Neural crest cell (in vitro differentiated cells): ENCODE measurements around the gene ARAF. TPM values are rescaled to one million over a fixed set of nuclear protein-coding genes. Genes with fewer than 3 reads are reported as not detected.

ENCODE experiments used
- DNase-seq: peaks from one replicate; pipeline ENCODE4 v3.0.0; 2021; ENCODE audit warnings: low read depth, mixed read lengths, low spot score
- H3K27ac Mint-ChIP-seq: one replicate; pipeline ENCODE4 v1.8.0; 2021; ENCODE audit warnings: mild to moderate bottlenecking, mixed read lengths; ENCODE audit not compliant: unreplicated experiment
- H3K27me3 Mint-ChIP-seq: 2 replicates; pipeline ENCODE4 v1.8.0; 2021; ENCODE audit warnings: low read depth, mild to moderate bottlenecking, mixed read lengths
- H3K36me3 Mint-ChIP-seq: 2 replicates; pipeline ENCODE4 v1.8.0; 2021; ENCODE audit warnings: low read depth, mild to moderate bottlenecking, mixed read lengths
- H3K4me1 Mint-ChIP-seq: 2 replicates; pipeline ENCODE4 v1.8.0; 2021; ENCODE audit warnings: mixed read lengths
- H3K4me3 Mint-ChIP-seq: one replicate; pipeline ENCODE4 v1.8.0; 2021; ENCODE audit warnings: mild to moderate bottlenecking, mixed read lengths
- H3K9me3 Mint-ChIP-seq: 2 replicates; pipeline ENCODE4 v1.8.0; 2021; ENCODE audit warnings: mixed read lengths
- CTCF ChIP-seq: fragments of 200-600 bp; sonication (generic); conservative IDR thresholded peaks from 2 replicates; pipeline ENCODE4 v1.5.0; 2021; ENCODE audit warnings: antibody characterized with exemption, mild to moderate bottlenecking
- total RNA-seq: library from RNA; stranded (reverse); gene quantifications from 2 replicates; pipeline ENCODE4 v1.2.1, GENCODE V29; 2021

The ARAF gene
- total RNA-seq, 1 donor from 2014 or later: 55.7 TPM

- Mint-ChIP-seq H3K4me1 (peaks cover 23% of the 10 kb centered on the region), H3K36me3 (peaks cover 6% of the 10 kb centered on the region), H3K9me3 (peaks cover 3% of the 10 kb centered on the region), H3K27ac (peak overlapping the region; percentile 45), H3K27me3 (no peaks in the 10 kb centered on the region), H3K4me3 (peak overlapping the region; percentile 88)
- TF ChIP-seq CTCF: no peak
- no peak for DNase-seq
Observed at GRCh38 chrX:47561659-47562151, 700 bp downstream of the ARAF start.

- no peaks in the 10 kb centered on the region for H3K27me3 Mint-ChIP-seq
- no peak overlapping the region for H3K27ac Mint-ChIP-seq
- peaks cover 3% of the 10 kb centered on the region for H3K9me3 Mint-ChIP-seq
- H3K4me3 Mint-ChIP-seq: peak overlapping the region; percentile 84
- DNase-seq: peak; percentile 19
- peaks cover 9% of the 10 kb centered on the region for H3K36me3 Mint-ChIP-seq
- TF ChIP-seq CTCF: peak; percentile 49
- peaks cover 21% of the 10 kb centered on the region for H3K4me1 Mint-ChIP-seq
Observed at GRCh38 chrX:47562615-47563243, 1.7 kb downstream of the ARAF start.

GRCh38 chrX:47563801-47564315 is 2.9 kb downstream of the ARAF start:
- no peak for DNase-seq
- Mint-ChIP-seq H3K36me3 (peaks cover 13% of the 10 kb centered on the region), H3K4me3 (peak overlapping the region; percentile 54), H3K27ac (no peak overlapping the region), H3K9me3 (peaks cover 3% of the 10 kb centered on the region), H3K27me3 (no peaks in the 10 kb centered on the region), H3K4me1 (peaks cover 21% of the 10 kb centered on the region)
- TF ChIP-seq CTCF: no peak

- Mint-ChIP-seq H3K27ac (no peak overlapping the region), H3K4me3 (peak overlapping the region; percentile 54), H3K36me3 (peaks cover 17% of the 10 kb centered on the region), H3K4me1 (peaks cover 21% of the 10 kb centered on the region), H3K9me3 (peaks cover 3% of the 10 kb centered on the region), H3K27me3 (no peaks in the 10 kb centered on the region)
- TF ChIP-seq CTCF: no peak
- DNase-seq: no peak
Observed at GRCh38 chrX:47564438-47565085, 3.6 kb downstream of the ARAF start.

- H3K4me3 Mint-ChIP-seq: no peak overlapping the region
- no peak overlapping the region for H3K27ac Mint-ChIP-seq
- H3K9me3 Mint-ChIP-seq: no peaks in the 10 kb centered on the region
- TF ChIP-seq CTCF: no peak
- peaks cover 5% of the 10 kb centered on the region for H3K4me1 Mint-ChIP-seq
- H3K27me3 Mint-ChIP-seq: no peaks in the 10 kb centered on the region
- DNase-seq: no peak
- H3K36me3 Mint-ChIP-seq: peaks cover 30% of the 10 kb centered on the region
Observed at GRCh38 chrX:47566841-47567240, 5.8 kb downstream of the ARAF start.
